Nephron (organoid): ENCODE data around the gene COL6A1.

Source experiments
- H3K27ac Mint-ChIP-seq, 3 experiments: 2 replicates each; pipeline ENCODE4 v1.8.0; 2020; ENCODE audit warnings: mixed read lengths in 3 of 3, mild to moderate bottlenecking in 2 of 3, moderate library complexity in 1 of 3
- H3K27me3 Mint-ChIP-seq: 2 replicates; pipeline ENCODE4 v1.8.0; 2021; ENCODE audit warnings: low read depth, mild to moderate bottlenecking, moderate library complexity, mixed read lengths
- H3K36me3 Mint-ChIP-seq: 2 replicates; pipeline ENCODE4 v1.8.0; 2020; ENCODE audit warnings: low read depth, mixed read lengths
- H3K4me1 Mint-ChIP-seq: 2 replicates; pipeline ENCODE4 v1.8.0; 2020; ENCODE audit warnings: mixed read lengths
- H3K4me3 Mint-ChIP-seq, 3 experiments: 2 replicates each; pipeline ENCODE4 v1.8.0; 2020; ENCODE audit warnings: mild to moderate bottlenecking in 3 of 3, mixed read lengths in 3 of 3, moderate library complexity in 2 of 3
- H3K9me3 Mint-ChIP-seq: 2 replicates; pipeline ENCODE4 v1.8.0; 2020; ENCODE audit warnings: mixed read lengths
- TF ChIP-seq, protein P1 (sequence below), 3 experiments: fragments of 200-600 bp; sonication (generic); IDR thresholded peaks; one replicate each; pipeline ENCODE4 v1.5.0; 2021; ENCODE audit warnings: antibody characterized with exemption in 3 of 3; ENCODE audit not compliant: unreplicated experiment in 3 of 3

Gene COL6A1

DNA sequence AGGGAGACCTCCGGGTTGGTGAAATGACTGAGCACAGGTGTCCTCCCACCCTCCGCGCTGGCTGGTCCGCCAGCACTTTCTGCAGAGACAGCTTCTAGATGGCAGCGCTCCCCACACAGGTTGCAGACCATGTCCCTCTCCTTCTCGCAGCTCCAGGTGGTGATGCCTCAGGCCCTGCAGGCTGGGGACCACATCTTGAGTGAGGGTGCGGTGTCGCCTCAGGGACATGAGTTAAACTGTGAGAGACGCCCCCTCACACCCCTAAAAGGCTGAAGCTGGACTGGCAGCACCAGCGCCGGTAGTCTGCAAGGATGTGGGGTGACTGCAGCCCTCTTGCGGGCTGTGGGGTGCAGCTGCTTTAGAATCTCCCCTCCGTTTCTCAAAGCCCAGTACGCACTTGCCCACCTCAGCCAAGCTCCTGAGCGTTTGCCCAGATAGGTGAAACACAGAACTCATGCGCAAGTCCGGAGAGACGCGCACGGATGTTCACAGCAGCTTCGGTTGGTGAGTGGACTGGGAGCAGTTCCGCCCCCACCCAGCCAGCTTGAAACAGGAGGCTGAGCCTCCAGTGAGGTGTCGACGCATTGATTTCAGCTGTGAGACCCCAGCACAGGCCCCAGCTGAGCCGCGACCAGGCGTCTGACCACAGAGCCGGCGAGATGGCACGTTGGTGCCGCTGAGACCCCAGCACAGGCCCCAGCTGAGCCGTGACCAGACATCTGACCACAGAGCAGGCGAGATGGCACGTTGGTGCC lies 28.6 kb downstream of the COL6A1 start:
- H3K4me1 Mint-ChIP-seq: peaks cover 6% of the 10 kb centered on the region
- no peak overlapping the region for H3K4me3 Mint-ChIP-seq
- TF ChIP-seq, protein P1, sequence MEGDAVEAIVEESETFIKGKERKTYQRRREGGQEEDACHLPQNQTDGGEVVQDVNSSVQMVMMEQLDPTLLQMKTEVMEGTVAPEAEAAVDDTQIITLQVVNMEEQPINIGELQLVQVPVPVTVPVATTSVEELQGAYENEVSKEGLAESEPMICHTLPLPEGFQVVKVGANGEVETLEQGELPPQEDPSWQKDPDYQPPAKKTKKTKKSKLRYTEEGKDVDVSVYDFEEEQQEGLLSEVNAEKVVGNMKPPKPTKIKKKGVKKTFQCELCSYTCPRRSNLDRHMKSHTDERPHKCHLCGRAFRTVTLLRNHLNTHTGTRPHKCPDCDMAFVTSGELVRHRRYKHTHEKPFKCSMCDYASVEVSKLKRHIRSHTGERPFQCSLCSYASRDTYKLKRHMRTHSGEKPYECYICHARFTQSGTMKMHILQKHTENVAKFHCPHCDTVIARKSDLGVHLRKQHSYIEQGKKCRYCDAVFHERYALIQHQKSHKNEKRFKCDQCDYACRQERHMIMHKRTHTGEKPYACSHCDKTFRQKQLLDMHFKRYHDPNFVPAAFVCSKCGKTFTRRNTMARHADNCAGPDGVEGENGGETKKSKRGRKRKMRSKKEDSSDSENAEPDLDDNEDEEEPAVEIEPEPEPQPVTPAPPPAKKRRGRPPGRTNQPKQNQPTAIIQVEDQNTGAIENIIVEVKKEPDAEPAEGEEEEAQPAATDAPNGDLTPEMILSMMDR (IDR thresholded peaks at IDR 0.05; ENCODE audit: unreplicated experiment in 3 of 3): no peak
- peak overlapping the region in 2 of 3 experiments; percentile 84 to 85 for H3K27ac Mint-ChIP-seq
- H3K36me3 Mint-ChIP-seq: peaks cover 4% of the 10 kb centered on the region
- H3K27me3 Mint-ChIP-seq: peaks cover 11% of the 10 kb centered on the region
- peaks cover 9% of the 10 kb centered on the region for H3K9me3 Mint-ChIP-seq

- peak overlapping the region in 1 of 3 experiments; percentile 34 for H3K27ac Mint-ChIP-seq
- peaks cover 4% of the 10 kb centered on the region for H3K36me3 Mint-ChIP-seq
- peaks cover 10% of the 10 kb centered on the region for H3K9me3 Mint-ChIP-seq
- TF ChIP-seq, protein P1 (IDR thresholded peaks at IDR 0.05; ENCODE audit: unreplicated experiment in 3 of 3): no peak
- H3K4me1 Mint-ChIP-seq: peaks cover 6% of the 10 kb centered on the region
- H3K27me3 Mint-ChIP-seq: peaks cover 11% of the 10 kb centered on the region
- H3K4me3 Mint-ChIP-seq: no peak overlapping the region
These were observed 29.8 kb downstream of the COL6A1 start for GRCh38 chr21:46011267-46011967.

DNA sequence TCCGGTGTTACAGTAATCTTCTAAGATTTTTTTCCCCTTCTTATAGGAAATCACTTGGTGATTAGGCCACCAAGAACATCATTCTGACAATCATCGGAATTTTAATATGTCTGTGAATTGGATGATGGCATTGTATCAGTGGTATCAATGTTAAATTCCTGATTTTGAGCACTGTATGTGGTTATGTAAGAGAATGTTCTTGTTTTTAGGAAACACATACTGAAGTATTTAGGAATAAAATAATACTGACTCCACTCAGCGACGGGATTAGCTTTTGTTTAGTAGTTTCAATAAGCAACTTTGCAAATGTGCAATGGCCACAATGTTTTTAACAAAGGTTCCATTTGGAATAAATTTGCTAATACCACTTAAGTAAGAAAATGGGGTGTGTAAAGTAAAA lies 30.6 kb downstream of the COL6A1 start:
- H3K4me1 Mint-ChIP-seq: peaks cover 6% of the 10 kb centered on the region
- peaks cover 12% of the 10 kb centered on the region for H3K9me3 Mint-ChIP-seq
- no peak overlapping the region for H3K4me3 Mint-ChIP-seq
- TF ChIP-seq, protein P1 (IDR thresholded peaks at IDR 0.05; ENCODE audit: unreplicated experiment in 3 of 3): no peak
- H3K27ac Mint-ChIP-seq: peak overlapping the region in 1 of 3 experiments; percentile 34
- H3K27me3 Mint-ChIP-seq: peaks cover 11% of the 10 kb centered on the region
- peaks cover 4% of the 10 kb centered on the region for H3K36me3 Mint-ChIP-seq

DNA sequence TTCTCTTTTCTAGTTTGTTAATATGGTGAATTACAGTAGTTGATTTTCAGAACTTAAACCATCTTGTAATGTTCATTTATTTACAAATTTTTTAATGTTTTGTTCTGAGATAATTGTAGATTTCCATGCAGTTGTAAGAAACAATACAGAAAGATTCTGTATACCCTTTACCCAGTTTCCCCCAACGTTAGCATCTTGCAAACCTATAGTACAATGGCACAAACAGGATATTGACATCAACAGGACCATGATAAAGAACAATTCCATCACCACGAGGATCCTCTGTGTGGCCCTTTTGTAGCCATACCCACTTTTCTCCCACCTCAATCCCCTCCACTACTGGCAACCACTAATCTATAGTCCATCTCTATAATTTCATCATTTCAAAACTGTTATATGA lies 33.3 kb downstream of the COL6A1 start:
- Mint-ChIP-seq H3K27ac (no peak overlapping the region), H3K27me3 (peaks cover 9% of the 10 kb centered on the region), H3K4me1 (peaks cover 6% of the 10 kb centered on the region), H3K4me3 (no peak overlapping the region), H3K36me3 (no peaks in the 10 kb centered on the region), H3K9me3 (peaks cover 8% of the 10 kb centered on the region)
- TF ChIP-seq, protein P1 (IDR thresholded peaks at IDR 0.05; ENCODE audit: unreplicated experiment in 3 of 3): no peak

DNA sequence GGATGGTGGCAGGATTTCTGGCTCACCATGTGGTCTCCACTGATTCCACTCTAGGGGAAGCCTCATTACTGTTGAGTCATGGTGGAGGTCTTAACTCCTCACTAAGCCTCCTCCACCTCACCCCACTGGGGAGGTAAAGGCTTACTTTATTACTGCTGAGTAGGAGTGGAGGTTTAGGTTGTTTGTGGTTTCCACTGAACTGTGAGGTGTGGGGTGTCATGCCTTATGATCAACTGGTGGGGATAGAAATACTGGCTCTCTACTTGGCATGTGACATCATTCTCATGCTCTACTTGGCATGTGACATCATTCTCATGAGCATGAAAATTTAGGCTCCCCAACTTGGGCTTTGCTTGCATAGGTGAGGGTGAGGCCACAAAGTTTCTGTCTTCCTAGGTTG lies 35.6 kb downstream of the COL6A1 start:
- Mint-ChIP-seq H3K4me3 (no peak overlapping the region), H3K27ac (no peak overlapping the region), H3K4me1 (peaks cover 19% of the 10 kb centered on the region), H3K27me3 (peaks cover 4% of the 10 kb centered on the region), H3K9me3 (peaks cover 8% of the 10 kb centered on the region), H3K36me3 (no peaks in the 10 kb centered on the region)
- TF ChIP-seq, protein P1 (IDR thresholded peaks at IDR 0.05; ENCODE audit: unreplicated experiment in 3 of 3): no peak
